GM21528 (cell line): ENCODE data around the gene GTPBP3.

Source experiments
- ATAC-seq: cut with Tn5 transposase; IDR thresholded peaks from one replicate; pipeline ENCODE4 v1.9.1; 2021; ENCODE audit warnings: mild to moderate bottlenecking, moderate library complexity; ENCODE audit not compliant: unreplicated experiment, low FRiP score

Gene GTPBP3

DNA sequence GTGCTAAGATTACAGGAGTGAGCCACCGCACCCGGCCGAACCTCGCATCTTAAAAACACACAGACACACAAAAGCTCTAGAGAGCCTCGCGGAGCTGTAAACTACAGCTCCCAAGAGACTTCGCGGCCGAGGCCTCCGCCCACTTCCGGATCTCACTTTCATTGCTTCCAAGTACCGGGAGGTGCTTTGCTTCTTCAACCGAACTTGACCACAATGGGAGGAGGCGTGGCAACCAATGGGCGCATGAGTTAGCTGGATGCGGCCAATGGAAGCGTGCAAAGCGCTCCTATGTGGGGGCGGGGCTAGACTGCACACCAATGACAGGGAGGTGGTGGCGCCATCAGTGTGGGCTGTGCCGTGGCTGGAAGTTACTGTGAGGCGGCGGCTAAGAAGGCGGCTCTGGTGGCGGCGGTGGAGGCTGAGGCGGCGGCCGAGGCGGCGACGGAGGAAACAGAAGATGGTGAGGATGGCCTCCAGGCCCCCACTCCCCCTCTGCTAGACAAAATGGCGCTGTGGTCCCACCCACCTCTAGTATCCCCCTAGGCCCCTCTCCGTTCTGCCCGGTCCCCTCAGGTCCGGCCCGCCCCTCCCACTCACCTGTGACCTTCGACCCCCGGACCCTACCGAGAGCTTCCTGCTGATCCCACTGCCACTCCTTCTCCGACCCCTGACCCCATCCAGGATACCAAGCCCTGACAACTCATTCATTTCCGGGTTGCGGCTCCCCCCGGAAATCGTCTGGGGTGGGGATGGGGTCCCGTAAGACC, 28.0 kb upstream of the GTPBP3 start, which contains the start of gene DDA1:
Gene DDA1, plus strand, starts transcription at position 366 of the 767 bp plus-strand sequence. Its CDS starts 92 bp downstream, at position 458.
- peak; percentile 62 for ATAC-seq

GRCh38 chr19:17309965-17310461, 27.3 kb upstream of the GTPBP3 start:
- no peak for ATAC-seq

- ATAC-seq = no peak
Measured at GRCh38 chr19:17311455-17312188, 25.7 kb upstream of the GTPBP3 start.

- ATAC-seq = no peak
Measured at GRCh38 chr19:17312189-17313113, 24.9 kb upstream of the GTPBP3 start.

DNA sequence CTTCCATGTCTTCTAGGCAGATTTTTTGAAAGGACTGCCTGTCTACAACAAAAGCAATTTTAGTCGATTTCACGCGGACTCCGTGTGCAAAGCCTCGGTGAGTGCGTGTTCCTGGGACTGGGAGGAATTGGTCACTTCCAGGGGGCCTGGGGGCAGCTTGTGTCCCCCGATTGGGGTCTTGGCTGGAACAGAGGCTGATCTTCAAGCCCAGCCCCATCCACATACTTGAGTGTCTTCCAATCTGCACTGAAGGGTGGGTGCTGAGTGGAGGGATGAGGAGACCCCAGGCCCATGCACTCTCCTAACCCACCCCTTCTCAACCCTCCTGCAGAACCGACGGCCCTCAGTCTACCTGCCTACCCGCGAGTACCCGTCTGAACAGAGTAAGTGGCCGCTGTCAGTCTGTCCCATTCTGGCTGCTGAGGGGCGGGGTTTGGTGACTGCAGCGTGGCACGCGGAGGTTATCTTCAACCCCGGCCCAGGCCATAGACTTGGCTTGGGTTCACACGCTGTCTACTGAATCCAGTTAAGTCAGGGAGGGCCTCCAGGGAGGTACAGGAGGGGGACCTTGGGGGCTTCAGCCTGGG, 23.3 kb upstream of the GTPBP3 start:
- no peak for ATAC-seq

GRCh38 chr19:17318966-17319365, 18.4 kb upstream of the GTPBP3 start:
- ATAC-seq = no peak

DNA sequence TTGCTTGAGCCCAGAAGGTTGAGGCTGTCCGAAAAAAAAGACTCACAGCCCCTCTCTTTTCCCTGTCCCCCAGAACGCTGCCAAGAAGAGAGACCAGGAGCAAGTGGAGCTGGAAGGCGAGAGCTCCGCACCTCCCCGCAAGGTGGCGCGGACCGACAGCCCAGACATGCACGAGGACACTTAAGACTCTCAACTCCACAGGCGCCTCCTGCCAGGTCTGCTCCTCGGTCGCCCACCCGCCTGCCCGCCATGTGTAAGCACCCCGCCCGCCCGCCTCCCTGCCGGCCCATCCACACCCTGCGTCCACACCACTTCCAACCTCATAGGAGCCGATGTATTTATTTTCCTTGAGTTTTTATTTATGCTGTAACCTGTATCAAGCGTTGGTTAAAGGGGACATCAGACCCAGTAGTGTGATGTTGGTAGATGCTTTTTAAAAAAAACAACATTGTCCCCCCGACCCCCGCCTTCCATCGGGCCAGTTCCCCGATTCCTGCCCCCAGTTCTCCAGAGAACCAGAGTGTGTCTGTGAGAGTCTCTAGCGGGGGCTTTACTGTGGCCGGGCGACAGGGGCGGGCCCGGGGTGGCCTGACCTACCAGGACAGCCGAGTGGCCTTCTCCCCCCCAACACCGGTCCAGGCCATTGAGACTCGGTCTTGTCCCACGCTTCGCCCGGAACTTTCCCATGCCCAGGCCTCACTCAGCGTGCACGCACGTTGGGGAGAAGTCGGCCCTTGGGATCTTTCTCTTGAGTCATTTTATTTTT, 17.7 kb upstream of the GTPBP3 start:
- ATAC-seq = no peak

DNA sequence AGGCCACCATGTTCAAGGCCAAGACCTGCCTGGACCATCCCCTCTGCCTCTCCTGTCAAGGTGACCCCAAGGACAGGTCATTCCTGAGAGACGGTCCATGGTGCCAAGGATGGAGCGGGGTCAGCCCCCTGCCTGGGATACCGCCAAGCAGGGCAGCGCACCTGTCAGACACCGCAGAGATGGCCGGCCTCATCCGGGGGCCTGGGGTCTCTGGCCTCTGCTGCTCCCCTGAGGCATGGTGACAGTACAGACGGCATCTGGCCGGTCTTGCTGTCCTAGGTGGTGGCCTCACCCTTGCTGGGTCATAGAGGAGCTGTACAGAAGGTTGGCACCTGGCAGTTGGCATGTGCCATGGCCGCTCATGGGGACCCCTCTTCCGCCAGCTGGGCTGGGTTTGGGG, 16.9 kb upstream of the GTPBP3 start:
- ATAC-seq = no peak

DNA sequence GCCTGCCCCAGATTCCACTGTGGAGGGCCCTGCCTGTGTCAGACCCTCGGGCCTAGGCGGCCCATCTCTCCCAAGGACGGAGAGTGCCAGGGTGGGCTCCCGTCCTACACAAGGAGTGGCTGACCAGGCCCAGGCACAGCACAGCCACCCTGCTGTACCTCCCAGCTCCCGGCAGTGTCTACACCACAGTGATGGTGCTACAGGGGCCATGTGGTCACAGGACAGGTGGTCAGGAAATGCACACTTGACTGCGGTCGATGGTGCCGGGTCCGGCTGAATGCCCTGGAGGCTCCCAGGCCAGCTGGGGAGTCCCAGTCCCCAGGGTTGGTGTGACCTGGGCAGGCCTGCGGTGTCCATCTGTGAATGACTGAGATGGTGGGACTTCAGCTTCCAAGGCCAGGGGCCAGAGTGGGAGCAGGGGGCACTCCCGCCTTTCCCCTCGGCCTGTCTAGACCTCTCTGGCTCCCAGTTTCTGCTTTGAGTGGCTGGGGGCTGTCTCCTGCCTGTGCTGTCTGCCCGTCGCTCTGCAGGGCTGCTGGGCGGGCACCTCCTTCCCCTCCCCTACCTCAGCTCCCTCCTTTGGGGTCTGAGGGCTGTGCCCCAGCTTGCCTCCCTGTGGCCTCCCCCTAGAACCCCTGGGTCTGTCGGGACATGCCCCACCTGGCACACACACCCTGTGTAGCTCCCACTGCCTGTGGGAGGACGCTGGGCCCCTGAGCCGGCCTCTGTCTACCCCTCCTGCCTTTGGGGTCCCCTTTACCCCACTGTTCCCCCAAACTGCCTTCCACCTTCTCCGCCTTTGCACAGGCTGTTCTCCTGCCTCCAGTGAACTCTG, 15.5 kb upstream of the GTPBP3 start:
- no peak for ATAC-seq

DNA sequence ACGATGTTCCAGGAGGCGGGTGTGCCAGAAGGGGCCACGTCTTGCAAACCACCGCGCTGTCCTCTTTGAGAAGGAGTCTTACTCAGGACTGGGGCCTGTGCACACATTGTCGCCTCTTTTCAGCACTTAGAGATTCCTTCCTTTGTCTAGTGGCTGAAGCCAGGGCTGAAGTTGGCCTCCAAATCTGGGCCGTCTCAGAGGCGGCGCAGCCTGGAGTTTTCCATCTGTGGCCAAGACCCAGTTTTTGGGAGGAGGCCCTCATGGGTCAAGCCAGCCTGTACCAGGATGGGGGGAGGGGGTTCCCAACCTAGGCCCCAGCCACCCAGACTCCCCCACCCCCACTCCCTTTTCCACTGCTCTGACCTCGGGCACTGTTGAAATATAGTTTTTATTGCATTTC, 14.5 kb upstream of the GTPBP3 start:
- no peak for ATAC-seq

- ATAC-seq = no peak
Measured at GRCh38 chr19:17323300-17323963, 13.9 kb upstream of the GTPBP3 start.

GRCh38 chr19:17323964-17324332, 13.4 kb upstream of the GTPBP3 start:
- no peak for ATAC-seq

- no peak for ATAC-seq
Measured at GRCh38 chr19:17324357-17325114, 12.8 kb upstream of the GTPBP3 start.

DNA sequence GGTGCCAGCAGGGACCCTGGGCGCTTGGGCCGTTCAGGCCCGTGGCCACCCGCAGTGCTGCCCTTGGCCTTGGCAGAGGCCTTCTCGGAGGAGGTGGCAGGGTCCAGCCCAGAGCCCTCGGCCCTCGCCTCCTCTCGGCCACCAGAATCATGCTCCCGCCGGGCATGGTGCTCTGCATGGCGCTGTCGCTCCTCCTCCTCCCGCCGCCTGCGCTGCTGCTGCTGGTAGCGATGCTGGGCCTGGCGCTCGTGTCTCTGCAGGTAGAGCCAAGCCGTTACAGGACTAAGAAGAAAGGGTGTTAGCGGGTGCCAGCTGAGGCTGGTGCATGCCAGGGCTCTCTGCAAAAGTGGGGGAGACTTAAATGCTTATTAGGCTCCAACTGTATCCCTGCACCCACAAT, 12.2 kb upstream of the GTPBP3 start:
- ATAC-seq = no peak

- ATAC-seq = no peak
Measured at GRCh38 chr19:17325881-17326594, 11.3 kb upstream of the GTPBP3 start.

DNA sequence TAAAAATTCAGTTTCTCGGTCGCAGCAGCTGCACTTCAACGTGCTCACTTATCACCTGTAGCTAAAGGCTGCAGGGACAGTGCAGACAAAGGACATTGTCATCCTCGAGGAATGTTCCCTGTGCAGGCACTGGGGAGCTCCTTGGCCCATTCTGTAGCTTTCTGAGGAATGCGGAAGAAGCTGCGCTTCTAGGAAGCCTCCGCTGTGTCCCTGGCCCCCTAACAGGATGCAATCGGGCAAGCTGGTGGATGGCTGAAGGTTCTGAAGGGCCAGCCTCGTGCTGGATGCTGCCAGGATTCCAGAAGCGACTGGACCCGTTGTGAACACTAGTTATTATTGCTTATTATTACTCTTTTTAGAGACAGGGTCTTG, 10.8 kb upstream of the GTPBP3 start:
- ATAC-seq = no peak

DNA sequence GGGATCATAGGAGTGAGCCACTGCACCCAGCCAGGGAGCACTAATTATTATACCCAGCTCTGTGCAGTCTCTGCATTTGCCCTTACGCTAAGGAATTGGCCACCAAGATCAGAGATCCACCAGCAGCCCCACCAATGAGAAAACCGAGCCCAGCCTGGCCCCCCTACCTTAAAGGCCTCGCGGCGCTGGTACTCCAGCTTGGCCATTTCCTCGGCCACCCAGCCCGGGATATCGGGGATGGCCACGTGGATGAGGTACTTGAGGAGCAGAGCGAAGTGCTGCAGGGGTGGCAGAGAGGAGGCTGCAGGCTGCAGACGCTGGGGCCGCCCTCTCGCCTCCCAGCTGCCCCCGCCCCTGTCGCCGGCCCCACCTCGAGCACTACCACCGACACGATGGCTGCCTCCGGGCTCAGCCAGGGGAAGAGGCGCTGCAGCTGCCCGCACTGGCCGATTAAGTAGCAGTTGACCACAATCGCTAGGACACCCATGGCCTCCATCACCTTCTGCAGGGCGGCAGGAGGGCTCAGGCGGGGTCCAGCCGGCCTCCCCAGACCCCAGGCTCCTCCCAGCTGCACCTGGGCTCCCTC, 10.2 kb upstream of the GTPBP3 start:
- ATAC-seq = no peak
